GM23338 (cell line): ENCODE measurements around the gene MYH14.

Source experiments
- CREB1 ChIP-seq: fragments of 250-450 bp; sonication (Bioruptor Pico); IDR thresholded peaks from 2 replicates; pipeline ENCODE4 v1.5.0; 2020; ENCODE audit warnings: low read depth, mild to moderate bottlenecking, moderate library complexity
- CTCF ChIP-seq, 2 experiments: fragments of 200-600 bp in 1 of 2; sonication (generic) in 1 of 2; conservative IDR thresholded peaks; 2 replicates each; pipeline versions ENCODE4 v1.5.1 to v1.6.1; 2016 to 2017; ENCODE audit warnings: antibody characterized with exemption in 2 of 2, low read depth in 2 of 2, mild to moderate bottlenecking in 2 of 2, moderate library complexity in 1 of 2
- ETS1 ChIP-seq: IDR thresholded peaks from 2 replicates; pipeline ENCODE4 v1.6.1; 2016; ENCODE audit warnings: antibody characterized with exemption
- EZH2 ChIP-seq: fragments of 200-600 bp; sonication (generic); IDR thresholded peaks from one replicate; pipeline ENCODE4 v1.8.0; 2017; ENCODE audit warnings: antibody characterized with exemption, mild to moderate bottlenecking, low read depth; ENCODE audit not compliant: unreplicated experiment
- EZH2phosphoT487 ChIP-seq: fragments of 200-600 bp; sonication (generic); IDR thresholded peaks from one replicate; pipeline ENCODE4 v1.8.1; 2018; ENCODE audit warnings: antibody characterized with exemption; ENCODE audit not compliant: unreplicated experiment
- JUNB ChIP-seq: IDR thresholded peaks from one replicate; pipeline ENCODE4 v1.6.1; 2016; ENCODE audit warnings: antibody characterized with exemption; ENCODE audit not compliant: unreplicated experiment
- NANOG ChIP-seq: IDR thresholded peaks from 2 replicates; pipeline ENCODE4 v1.6.1; 2016; ENCODE audit warnings: antibody characterized with exemption, borderline replicate concordance
- POLR2AphosphoS5 ChIP-seq: IDR thresholded peaks from 2 replicates; pipeline ENCODE4 v1.6.1; 2016; ENCODE audit warnings: antibody characterized with exemption, low read depth
- REST ChIP-seq: IDR thresholded peaks from one replicate; pipeline ENCODE4 v1.6.1; 2018; ENCODE audit warnings: antibody characterized with exemption; ENCODE audit not compliant: unreplicated experiment
- STAT1 ChIP-seq: IDR thresholded peaks from one replicate; pipeline ENCODE4 v1.6.1; 2016; ENCODE audit warnings: antibody characterized with exemption; ENCODE audit not compliant: unreplicated experiment
- ZNF114 ChIP-seq: fragments of 250-450 bp; sonication (Bioruptor Pico); IDR thresholded peaks from 2 replicates; pipeline ENCODE4 v1.5.0; 2020; ENCODE audit warnings: mild to moderate bottlenecking, moderate library complexity
- ZNF331 ChIP-seq: fragments of 250-450 bp; sonication (Bioruptor Pico); IDR thresholded peaks from 2 replicates; pipeline ENCODE4 v1.5.0; 2020; ENCODE audit warnings: low read depth, mild to moderate bottlenecking, moderate library complexity
- ZNF462 ChIP-seq: fragments of 250-450 bp; sonication (Bioruptor Pico); IDR thresholded peaks from 2 replicates; pipeline ENCODE4 v1.5.0; 2020; ENCODE audit warnings: mild to moderate bottlenecking, moderate library complexity

GRCh38 chr19:50261446-50261970 lies 58.1 kb downstream of the MYH14 start:
- TF ChIP-seq CTCF (conservative IDR thresholded peaks at IDR 0.05; ENCODE audit: low read depth in 2 of 2) (no peak), ZNF462 (CRISPR knock-in tag) (no peak), CREB1 (CRISPR knock-in tag) (no peak), EZH2 (no peak), REST (no peak), POLR2AphosphoS5 (no peak), STAT1 (no peak), ZNF114 (CRISPR knock-in tag) (no peak), EZH2phosphoT487 (no peak), ETS1 (no peak), NANOG (no peak), JUNB (no peak), ZNF331 (no peak)
